Globus pallidus (tissue), 1 donor: ENCODE results near the gene RPS24.

ENCODE experiments used
- DNase-seq: peaks from one replicate; pipeline ENCODE4 v3.0.0-alpha.2; 2015; ENCODE audit warnings: low spot score

The RPS24 gene

GRCh38 chr10:78028438-78029268 lies 5.0 kb upstream of the RPS24 start:
- DNase-seq, result no peak

GRCh38 chr10:78029269-78030226 lies 4.1 kb upstream of the RPS24 start, which contains the start of gene POLR3A:
TSS of gene POLR3A (minus strand) at chr10:78029515. CDS start at chr10:78029407, 108 bp downstream.
- peak; percentile 87 for DNase-seq

- DNase-seq, result no peak
Observed at GRCh38 chr10:78033387-78033636, 351 bp upstream of the RPS24 start.

GRCh38 chr10:78035025-78035424 lies 1.4 kb downstream of the RPS24 start:
- no peak for DNase-seq

- no peak for DNase-seq
Observed at GRCh38 chr10:78035437-78035836, 1.8 kb downstream of the RPS24 start.

- DNase-seq, result no peak
Observed at GRCh38 chr10:78035933-78036583, 2.4 kb downstream of the RPS24 start.

GRCh38 chr10:78038105-78038504 lies 4.4 kb downstream of the RPS24 start:
- DNase-seq, result no peak

GRCh38 chr10:78038791-78039547 lies 5.3 kb downstream of the RPS24 start:
- no peak for DNase-seq

- DNase-seq, result no peak
Observed at GRCh38 chr10:78039743-78040142, 6.1 kb downstream of the RPS24 start.

GRCh38 chr10:78041170-78042057 lies 7.8 kb downstream of the RPS24 start:
- no peak for DNase-seq

- DNase-seq, result no peak
Observed at GRCh38 chr10:78042058-78042751, 8.5 kb downstream of the RPS24 start.

GRCh38 chr10:78042752-78043104 lies 9.1 kb downstream of the RPS24 start:
- no peak for DNase-seq

- no peak for DNase-seq
Observed at GRCh38 chr10:78044179-78044578, 10.5 kb downstream of the RPS24 start.

- no peak for DNase-seq
Observed at GRCh38 chr10:78044699-78045098, 11.0 kb downstream of the RPS24 start.

GRCh38 chr10:78045237-78045636 lies 11.6 kb downstream of the RPS24 start:
- peak; percentile 34 for DNase-seq

- no peak for DNase-seq
Observed at GRCh38 chr10:78045856-78046255, 12.2 kb downstream of the RPS24 start.

GRCh38 chr10:78046711-78047269 lies 13.1 kb downstream of the RPS24 start:
- DNase-seq, result no peak

- peak; percentile 87 for DNase-seq
Observed at GRCh38 chr10:78047314-78047891, 13.7 kb downstream of the RPS24 start.

GRCh38 chr10:78049851-78050250 lies 16.2 kb downstream of the RPS24 start:
- no peak for DNase-seq
